Epidermal melanocyte (primary cell): Measurements from ENCODE around the gene PKDREJ.

Source experiments
- DNase-seq: peaks from one replicate; pipeline ENCODE4 v3.0.0; 2011; ENCODE audit warnings: low spot score; ENCODE audit not compliant: insufficient read length

Gene PKDREJ

DNA sequence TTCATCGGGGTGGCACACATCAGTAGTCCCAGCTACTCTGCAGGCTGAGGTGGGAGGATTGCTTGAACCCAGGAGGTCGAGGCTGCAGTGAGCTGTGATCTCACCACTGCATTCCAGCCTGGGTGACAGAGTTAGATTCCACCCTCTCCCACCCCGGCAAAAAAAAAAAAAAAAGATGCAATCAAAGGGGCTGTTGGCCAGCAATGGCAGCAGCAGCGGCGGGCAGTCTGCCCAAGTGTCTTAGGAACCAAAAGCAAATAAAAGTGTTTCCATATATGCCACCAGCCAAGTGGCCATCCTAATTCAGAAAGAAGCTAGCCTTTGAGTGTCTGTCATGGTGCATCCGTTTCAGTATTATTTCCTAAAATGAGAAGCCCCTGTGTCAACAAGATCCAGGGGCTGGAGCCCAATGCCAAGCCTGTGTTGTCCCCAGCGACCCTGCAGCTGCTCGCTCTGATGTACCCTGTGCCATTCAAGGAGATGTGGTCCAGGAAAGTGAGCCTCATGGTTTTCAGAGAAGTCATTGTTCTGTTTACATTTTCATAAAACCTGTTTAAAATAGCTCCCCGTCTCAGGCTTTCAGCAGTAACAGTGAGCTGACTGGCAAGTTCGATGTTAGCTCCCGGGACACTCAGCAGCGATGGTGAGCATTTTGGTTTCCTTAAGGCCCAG is 25.6 kb downstream of the PKDREJ start:
- DNase-seq, result no peak

DNA sequence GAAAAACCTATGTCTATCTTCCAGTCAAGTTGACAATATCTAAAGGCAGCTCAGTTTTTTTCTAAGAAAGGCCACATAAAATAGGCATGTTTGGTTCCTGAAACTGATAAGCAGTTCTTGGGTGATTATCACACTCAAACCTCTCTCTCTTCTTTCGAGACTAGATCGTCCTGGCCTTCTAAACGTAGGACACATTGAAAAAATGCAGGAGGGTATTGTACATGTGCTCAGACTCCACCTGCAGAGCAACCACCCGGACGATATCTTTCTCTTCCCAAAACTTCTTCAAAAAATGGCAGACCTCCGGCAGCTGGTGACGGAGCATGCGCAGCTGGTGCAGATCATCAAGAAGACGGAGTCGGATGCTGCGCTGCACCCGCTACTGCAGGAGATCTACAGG is 28.2 kb downstream of the PKDREJ start:
- no peak for DNase-seq

DNA sequence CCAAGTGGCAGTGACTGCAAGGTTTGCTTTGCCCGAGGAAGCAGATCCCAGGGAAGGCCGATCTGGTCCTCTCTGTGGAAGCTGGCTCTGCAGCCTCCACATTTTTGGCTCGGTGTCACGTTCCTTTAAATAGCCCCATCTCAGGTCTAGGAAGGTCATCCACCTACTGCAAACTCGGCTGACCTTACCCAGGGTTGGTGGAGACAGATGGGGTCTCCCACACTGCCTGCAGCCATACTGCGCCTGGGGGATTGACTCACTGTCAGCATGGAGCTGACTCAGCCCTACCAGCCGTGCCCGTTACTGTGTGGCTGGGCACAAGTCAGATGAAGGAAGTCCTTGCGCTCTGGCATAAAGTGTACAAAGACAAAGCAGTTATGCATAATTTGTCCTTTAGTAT is 29.9 kb downstream of the PKDREJ start:
- no peak for DNase-seq

DNA sequence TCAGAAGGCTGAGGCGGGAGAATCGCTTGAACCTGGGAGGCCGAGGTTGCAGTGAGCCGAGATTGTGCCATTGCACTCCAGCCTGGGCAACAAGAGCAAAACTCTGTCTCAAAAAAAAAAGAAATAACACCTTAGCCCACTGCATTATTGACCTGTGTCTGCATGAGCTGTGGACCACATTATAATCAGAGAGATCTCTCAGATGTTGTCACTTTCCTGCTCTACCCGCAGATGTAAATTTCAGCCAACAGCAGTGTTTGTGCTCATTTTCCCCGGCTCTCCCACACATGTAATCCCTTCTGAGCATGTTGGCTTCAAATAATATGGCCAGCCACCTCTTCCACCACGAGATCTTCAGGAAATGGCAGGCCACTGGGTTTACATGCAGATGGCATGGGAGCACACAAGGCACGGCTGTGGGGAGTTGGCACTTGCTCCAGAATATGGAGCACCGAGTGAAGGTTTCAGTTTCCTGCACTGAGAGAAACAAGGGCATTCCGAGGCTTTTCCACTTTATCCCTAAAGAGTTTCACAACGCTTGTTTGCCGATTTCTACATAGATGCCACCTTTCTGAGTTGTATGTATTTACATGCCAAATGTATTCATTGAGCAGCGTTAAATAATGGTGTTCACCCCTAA is 32.8 kb downstream of the PKDREJ start:
- no peak for DNase-seq

DNA sequence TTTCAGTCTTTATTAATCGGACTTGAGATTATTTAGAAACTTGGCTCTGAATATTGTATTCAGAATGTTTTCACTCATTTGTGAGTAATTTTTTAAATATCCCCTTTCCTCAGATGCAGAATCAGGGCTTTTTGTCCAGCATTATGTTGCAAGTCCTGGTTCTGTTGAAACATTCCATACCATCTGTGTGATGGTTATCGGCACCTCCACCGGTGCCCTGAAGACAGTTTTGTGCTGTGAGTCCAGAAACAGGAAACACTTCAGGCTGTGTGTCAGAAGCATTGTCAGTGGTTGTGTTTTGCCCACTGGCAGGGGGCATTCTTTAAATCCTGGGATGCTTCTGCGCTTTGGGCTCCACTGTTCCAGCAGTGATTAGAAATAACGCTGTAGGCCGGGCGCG is 33.4 kb downstream of the PKDREJ start:
- DNase-seq, result no peak

DNA sequence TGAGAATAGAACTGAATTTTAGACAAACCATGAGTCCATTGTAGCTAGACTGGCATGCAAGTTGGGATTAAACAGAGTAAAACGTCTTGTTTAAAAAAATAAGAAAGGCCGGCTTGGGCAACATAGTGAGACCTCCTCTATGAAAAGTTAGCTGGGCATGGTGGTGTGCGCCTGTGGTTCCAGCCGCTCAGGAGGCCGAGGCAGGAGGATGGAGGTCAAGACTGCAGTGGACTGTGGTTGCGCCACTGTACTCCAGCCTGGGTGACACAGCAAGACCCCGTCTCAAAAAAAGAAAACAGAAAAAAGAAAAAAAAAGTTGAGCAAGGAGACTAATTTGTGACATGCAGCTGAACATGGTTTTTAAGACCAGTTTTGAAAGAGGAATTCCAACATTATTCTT is 36.6 kb downstream of the PKDREJ start:
- DNase-seq, result no peak

DNA sequence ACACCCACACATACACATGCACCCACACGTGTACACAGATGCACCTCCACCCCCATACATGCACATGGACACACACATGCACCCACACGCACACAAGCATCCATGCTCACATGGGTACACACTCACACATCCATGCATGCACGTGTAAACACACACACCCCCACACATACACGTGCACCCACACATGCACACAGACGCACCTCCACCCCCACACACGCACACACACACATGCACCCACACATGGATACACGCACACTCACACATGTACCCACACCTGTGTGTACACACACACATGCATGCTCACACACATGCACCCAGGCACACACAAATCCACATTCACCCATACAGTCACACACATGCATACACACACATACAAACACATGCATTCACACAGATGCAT is 37.5 kb downstream of the PKDREJ start:
- DNase-seq, result no peak

DNA sequence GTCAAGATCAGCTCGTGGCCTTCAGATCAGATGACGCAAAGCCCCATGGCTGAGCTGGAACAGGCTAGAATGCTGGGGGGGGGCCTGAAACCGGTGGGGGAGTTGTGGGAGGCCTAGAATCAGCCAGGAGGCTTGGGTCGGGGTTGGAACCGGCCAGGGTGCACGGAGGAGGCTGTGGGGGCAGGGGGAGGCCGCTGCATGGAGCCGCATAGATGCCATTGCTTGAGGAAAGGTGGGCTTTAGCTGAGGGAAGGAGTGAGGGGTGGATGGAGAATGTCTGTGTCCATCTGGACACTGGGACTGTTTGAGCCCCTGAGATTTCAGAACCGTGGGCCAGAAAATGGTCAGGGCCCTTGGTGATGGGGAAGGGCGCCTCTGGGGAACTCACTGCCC is 38.2 kb downstream of the PKDREJ start:
- no peak for DNase-seq

DNA sequence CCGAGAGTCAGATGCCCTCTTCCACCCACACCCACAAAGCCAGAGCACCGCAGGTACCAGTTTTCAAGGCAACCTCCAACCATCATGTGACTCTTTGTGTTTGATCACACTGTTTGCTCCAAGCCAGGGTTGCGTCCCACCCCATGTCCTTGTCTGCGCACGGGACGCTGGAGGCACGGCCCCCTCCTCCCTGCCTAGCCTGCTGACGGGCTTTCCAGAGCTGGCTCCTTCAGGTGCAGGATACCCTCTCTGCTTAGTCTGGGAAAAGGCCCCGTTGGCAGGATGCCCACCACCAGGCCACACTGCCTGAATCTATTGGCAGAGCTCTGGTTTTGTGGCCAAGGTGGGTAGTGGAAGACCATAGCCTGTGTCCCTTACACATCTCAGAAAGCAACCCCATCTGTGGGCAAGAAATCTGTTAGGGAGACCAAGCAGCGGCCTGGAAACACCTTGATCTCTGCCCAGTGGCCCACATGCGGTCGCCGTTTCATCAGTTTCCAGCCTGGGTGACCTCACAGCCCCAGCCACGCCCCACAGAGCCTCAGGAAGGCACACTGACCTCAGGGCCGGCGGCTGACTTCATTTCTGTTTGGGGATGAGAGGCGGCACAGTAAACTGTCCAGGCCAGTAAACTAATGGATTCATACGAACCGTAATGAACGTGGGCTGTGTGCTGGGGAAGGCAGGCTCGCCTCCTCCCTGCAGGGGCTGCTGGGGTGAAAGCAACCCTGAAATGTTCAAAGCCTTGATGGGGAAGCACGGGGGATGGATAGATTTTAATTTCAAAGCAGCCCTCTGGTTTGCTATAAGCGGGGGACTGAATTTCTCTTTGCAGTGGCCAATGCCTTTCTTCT is 38.9 kb downstream of the PKDREJ start:
- DNase-seq, result no peak

DNA sequence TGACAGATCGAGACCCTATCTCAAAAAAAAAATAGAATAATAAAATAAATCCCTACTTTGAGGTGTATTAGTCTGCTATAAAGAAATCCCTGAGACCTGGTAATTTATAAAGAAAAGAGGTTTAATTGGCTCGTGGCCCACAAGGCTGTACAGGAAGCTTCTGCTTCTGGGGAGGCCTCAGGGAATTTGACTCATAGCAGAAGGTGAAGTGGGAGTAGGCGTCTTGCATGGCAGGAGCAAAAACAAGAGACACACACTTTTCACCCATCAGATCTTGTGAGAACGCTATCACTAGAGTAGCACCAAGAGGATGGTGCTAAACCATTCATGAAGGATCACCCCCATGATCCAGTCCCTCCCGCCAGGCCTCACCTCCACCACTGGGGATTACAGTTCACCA is 42.2 kb downstream of the PKDREJ start:
- no peak for DNase-seq

DNA sequence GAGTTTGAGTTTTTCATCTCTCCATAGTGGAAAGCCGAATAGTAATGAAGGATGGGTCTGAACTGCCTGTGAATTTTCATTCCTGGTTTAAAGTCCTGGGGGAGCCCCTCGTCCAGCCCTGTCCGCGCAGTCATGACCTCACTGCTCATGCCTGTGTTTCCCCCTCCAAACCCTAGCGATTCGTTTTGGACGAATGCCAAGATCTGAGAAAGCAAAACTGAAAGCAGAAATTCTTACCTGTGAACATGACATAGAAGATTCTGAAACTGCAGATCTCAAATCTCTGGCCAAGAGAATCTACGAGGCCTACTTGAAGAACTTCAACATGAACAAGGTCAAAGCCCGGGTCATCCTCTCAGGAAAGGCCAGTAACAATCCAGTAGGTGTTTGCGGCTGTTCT is 43.5 kb downstream of the PKDREJ start:
- DNase-seq, result no peak

DNA sequence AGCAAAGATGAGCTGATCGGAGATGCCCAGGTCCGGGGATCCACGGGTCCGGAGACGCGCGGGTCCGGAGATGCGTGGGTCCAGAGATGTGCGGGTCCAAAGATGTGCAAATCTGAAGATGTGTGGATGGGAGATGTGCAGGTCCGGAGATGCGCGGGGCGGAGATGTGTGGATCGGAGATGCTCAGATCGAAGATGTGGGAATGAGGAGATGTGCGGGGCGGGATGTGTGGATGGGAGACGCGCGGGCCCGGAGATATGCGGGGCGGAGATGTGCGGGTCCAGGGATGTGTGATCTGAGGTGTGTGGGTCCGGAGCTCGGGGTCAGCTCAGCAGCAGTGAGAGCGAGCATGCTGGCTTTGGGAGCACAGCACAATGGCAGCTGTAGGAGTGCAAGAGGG is 48.5 kb downstream of the PKDREJ start:
- no peak for DNase-seq

DNA sequence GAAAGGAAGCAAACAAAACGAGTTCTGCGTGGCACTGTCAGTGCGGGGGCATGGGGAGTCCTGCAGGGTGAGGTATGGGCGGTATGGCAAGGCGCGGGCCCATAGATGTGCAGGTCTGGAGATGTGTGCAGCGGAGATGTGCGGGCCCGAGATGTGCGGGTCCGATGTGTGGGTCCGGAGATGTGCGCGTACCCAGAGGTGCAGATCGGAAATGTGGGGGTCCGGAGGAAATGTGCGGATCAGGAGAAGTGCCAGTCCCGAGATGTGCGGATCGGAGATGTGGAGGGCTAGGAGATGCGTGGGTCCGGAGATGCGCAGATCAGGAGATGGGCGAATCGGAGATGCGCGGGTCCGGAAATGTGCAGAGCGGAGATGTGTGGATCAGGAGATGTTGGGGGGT is 49.0 kb downstream of the PKDREJ start:
- DNase-seq, result no peak

DNA sequence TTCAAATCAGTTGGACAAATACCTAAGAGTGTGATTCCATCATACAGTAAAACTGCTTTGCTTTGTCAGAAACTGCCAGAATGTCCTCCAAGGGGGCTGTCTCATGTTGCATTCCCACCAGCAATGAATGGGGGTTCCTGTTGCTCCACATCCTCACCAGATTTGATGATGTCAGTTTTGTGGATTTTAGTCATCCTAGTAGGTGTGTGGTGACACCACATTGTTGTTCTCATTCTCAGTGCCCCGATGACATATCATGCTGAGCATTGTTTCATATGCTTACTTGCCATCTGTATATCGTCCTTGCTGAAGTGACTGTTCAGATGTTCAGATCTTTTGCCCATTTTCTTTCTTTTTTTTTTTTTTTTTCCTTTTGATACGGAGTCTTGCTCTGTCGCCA is 50.1 kb downstream of the PKDREJ start:
- no peak for DNase-seq

DNA sequence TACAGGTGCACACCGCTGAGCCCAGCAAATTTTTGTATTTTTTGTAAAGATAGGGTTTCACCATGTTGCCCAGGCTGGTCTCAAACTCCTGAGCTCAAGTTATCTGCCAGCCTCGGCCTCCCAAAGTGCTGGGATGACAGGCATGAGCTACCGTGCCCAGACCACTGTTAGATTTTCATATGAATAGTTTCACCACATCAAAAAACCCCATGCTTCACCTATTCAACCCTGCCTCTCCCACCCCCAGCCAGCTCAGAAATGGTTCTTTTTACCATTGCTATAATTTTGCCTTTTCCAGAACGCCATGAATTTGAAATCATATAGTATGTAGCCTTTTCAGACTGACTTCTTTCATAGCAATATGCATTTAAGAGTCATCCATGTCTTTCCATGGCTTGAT is 50.9 kb downstream of the PKDREJ start:
- no peak for DNase-seq

DNA sequence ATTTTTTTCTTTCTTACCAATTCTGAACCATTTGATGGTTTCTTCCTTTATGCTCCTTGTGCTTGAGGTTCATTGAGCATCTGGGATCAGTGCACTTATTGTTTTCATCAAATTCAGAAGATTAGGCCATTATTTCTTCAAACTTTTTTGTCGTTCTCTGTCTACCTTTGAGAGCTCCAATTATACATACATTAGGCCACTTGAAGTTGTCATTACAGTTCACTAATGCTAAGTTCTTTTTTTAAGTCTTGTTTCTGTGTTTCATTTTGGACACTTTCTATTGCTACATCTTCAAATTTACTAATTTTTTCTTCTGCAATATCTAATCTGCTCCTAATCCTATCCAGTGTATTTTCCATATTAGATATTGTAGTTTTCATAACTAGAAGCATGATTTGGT is 53.9 kb downstream of the PKDREJ start:
- DNase-seq, result no peak
